SK-N-SH (cell line): Measurements from ENCODE around the gene MLLT11.

Experiments used
- CHD2 ChIP-seq: fragments of 150-350 bp; IDR thresholded peaks from 2 replicates; pipeline ENCODE4 v1.6.1; 2018; ENCODE audit warnings: low read length; ENCODE audit not compliant: partially characterized antibody
- CTCF ChIP-seq: fragments of 200-600 bp; sonication (generic); IDR thresholded peaks from 2 replicates; pipeline ENCODE4 v1.6.1; 2017; ENCODE audit warnings: antibody characterized with exemption, mild to moderate bottlenecking, moderate library complexity
- IRF3 ChIP-seq: fragments of 150-350 bp; IDR thresholded peaks from 2 replicates; pipeline ENCODE4 v1.6.1; 2016; ENCODE audit warnings: mild to moderate bottlenecking, low read depth, low read length
- JUND ChIP-seq: IDR thresholded peaks from 2 replicates; pipeline ENCODE4 v1.4.0; 2012
- REST ChIP-seq: IDR thresholded peaks from 2 replicates; pipeline ENCODE4 v1.6.1; 2012; ENCODE audit warnings: mild to moderate bottlenecking, low read depth, low read length, moderate library complexity
- SIN3A ChIP-seq: IDR thresholded peaks from 2 replicates; pipeline ENCODE4 v1.6.1; 2012; ENCODE audit warnings: low read depth, mild to moderate bottlenecking, low read length, moderate library complexity, borderline replicate concordance
- SMC3 ChIP-seq: IDR thresholded peaks from 2 replicates; pipeline ENCODE4 v1.6.1; 2012; ENCODE audit warnings: low read depth, low read length, improper control_type of control experiment
- TAF1 ChIP-seq: IDR thresholded peaks from 2 replicates; pipeline ENCODE4 v1.6.1; 2012; ENCODE audit warnings: low read depth, mild to moderate bottlenecking, low read length, moderate library complexity, borderline replicate concordance
- TEAD4 ChIP-seq: IDR thresholded peaks from 2 replicates; pipeline ENCODE4 v1.4.0; 2012; ENCODE audit warnings: mild to moderate bottlenecking, borderline replicate concordance; ENCODE audit not compliant: insufficient read depth
- TF ChIP-seq, protein P1 (sequence below): IDR thresholded peaks from 2 replicates; pipeline ENCODE4 v1.4.0; 2012; ENCODE audit warnings: low read depth, borderline replicate concordance

- no peak for TF ChIP-seq CTCF
- TF ChIP-seq CHD2 = no peak
- no peak for TF ChIP-seq TAF1
- no peak for TF ChIP-seq SIN3A
- TF ChIP-seq, protein P1, sequence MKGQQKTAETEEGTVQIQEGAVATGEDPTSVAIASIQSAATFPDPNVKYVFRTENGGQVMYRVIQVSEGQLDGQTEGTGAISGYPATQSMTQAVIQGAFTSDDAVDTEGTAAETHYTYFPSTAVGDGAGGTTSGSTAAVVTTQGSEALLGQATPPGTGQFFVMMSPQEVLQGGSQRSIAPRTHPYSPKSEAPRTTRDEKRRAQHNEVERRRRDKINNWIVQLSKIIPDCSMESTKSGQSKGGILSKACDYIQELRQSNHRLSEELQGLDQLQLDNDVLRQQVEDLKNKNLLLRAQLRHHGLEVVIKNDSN = no peak
- no peak for TF ChIP-seq TEAD4
- TF ChIP-seq JUND = no peak
- TF ChIP-seq REST = no peak
- TF ChIP-seq SMC3 = no peak
- no peak for TF ChIP-seq IRF3
Measured at GRCh38 chr1:151113877-151114276, 53.7 kb downstream of the MLLT11 start.
